Measurements from ENCODE around the gene CRTC2. TPM values are rescaled to one million over a fixed set of nuclear protein-coding genes. Genes with fewer than 3 reads are reported as not detected.

Gene CRTC2
- total RNA-seq, 1 donor from 2014 or later = 41.9 TPM

DNA sequence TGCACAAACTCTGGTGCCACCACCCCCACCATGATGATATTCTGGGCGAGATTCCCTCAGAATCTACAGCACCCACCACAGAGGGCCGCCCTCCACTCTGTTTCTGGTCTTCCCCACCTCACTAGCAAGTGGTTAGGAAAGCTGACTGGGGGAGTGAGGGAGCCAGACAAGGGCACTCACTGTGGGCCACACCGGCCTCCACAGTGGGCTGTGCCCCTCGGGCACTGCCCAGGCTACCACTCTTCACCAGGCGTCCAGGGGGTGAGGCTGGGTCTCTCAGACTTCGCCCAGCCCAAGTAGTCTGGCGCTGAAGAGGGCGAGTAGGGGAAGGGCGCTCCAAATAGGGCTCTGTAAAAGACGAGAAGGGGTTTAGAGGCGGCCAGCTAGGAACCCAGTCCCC lies 24.5 kb downstream of the CRTC2 start:
- no peak overlapping the region for H3K27ac Mint-ChIP-seq
- H3K4me1 Mint-ChIP-seq (ENCODE audit: low read depth) = no peaks in the 10 kb centered on the region
- H3K9me3 Mint-ChIP-seq (ENCODE audit: low read depth) = no peaks in the 10 kb centered on the region
- TF ChIP-seq, protein P1, sequence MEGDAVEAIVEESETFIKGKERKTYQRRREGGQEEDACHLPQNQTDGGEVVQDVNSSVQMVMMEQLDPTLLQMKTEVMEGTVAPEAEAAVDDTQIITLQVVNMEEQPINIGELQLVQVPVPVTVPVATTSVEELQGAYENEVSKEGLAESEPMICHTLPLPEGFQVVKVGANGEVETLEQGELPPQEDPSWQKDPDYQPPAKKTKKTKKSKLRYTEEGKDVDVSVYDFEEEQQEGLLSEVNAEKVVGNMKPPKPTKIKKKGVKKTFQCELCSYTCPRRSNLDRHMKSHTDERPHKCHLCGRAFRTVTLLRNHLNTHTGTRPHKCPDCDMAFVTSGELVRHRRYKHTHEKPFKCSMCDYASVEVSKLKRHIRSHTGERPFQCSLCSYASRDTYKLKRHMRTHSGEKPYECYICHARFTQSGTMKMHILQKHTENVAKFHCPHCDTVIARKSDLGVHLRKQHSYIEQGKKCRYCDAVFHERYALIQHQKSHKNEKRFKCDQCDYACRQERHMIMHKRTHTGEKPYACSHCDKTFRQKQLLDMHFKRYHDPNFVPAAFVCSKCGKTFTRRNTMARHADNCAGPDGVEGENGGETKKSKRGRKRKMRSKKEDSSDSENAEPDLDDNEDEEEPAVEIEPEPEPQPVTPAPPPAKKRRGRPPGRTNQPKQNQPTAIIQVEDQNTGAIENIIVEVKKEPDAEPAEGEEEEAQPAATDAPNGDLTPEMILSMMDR (IDR thresholded peaks at IDR 0.05; ENCODE audit: unreplicated experiment) = no peak
- peaks cover 6% of the 10 kb centered on the region for H3K36me3 Mint-ChIP-seq (ENCODE audit: insufficient read depth)
- DNase-seq (ENCODE audit: low spot score, unreplicated experiment) = no peak
- H3K27me3 Mint-ChIP-seq = no peaks in the 10 kb centered on the region
- no peak overlapping the region for H3K4me3 Mint-ChIP-seq (ENCODE audit: low read depth)

DNA sequence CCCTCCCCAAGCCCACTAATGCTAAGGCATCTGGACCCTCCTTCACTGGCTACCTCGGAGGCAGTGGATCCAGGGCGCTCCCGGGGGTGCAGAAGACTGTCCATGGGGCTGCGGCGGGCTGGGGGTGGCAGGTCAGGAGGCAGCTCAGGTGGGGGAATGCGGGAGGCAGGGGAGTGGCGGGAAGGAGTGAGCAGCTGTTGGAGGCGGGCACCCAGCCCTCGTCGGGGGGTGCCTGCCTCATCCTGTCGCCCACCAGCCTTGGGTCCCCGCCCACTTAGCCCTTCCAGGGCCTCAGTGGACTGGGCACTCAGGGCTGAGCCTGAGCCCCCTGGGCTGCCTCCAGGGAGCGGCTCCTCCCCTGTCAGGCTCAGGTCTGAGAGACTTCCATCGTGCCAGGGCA lies 25.0 kb downstream of the CRTC2 start:
- Mint-ChIP-seq H3K27ac (no peak overlapping the region), H3K4me1 (ENCODE audit: low read depth) (no peaks in the 10 kb centered on the region), H3K27me3 (no peaks in the 10 kb centered on the region), H3K36me3 (ENCODE audit: insufficient read depth) (peaks cover 6% of the 10 kb centered on the region), H3K9me3 (ENCODE audit: low read depth) (no peaks in the 10 kb centered on the region), H3K4me3 (ENCODE audit: low read depth) (no peak overlapping the region)
- TF ChIP-seq, protein P1 (IDR thresholded peaks at IDR 0.05; ENCODE audit: unreplicated experiment) = no peak
- DNase-seq (ENCODE audit: low spot score, unreplicated experiment) = no peak

DNA sequence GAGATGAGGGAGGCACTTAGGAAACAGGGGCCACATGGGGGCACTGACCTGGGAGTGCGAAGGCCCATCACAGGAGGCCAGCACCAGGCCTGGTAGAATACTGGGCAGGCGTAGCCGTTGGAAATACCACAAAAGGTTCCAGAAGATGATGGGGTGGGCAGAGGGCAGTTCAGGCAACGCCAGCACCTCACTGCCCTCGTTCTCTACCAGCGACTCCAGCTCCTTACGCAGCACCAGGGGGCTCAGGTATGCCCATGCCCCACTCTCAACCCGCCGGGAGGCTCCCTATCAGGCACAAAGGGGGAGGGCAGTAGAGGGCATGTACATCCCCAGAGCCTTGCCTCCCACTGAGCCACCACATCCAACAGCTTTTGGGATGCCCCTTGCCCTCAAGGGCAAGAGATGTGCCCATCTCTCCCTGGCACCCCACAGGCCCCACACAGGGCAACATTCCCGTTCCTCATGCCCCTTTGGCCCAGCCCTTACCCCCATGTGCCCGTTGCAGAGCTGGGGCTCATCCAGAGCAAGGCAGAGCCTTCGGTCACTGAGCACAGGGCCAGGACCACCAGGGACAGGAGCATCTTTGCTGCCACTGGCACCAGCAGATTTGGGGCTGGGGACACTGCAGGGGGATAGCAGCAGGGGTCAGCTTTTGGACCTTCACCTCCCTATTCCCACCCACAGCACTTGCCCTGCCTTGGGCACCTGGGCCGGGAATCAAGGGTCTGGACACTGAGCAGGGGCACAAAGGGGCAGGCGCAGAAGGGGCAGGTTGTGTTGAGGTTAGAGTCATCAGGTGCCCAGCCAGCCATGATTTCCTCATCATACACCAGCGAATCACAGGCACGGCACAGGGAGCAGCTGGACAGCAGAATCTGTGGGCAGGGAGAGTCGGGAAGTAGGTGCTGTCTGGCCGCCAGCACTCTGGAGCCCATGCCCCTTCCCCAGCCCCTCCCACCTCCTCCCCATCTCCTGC lies 26.0 kb downstream of the CRTC2 start:
- H3K9me3 Mint-ChIP-seq (ENCODE audit: low read depth) = no peaks in the 10 kb centered on the region
- DNase-seq (ENCODE audit: low spot score, unreplicated experiment) = no peak
- peaks cover 6% of the 10 kb centered on the region for H3K36me3 Mint-ChIP-seq (ENCODE audit: insufficient read depth)
- no peaks in the 10 kb centered on the region for H3K4me1 Mint-ChIP-seq (ENCODE audit: low read depth)
- H3K27me3 Mint-ChIP-seq = no peaks in the 10 kb centered on the region
- TF ChIP-seq, protein P1 (IDR thresholded peaks at IDR 0.05; ENCODE audit: unreplicated experiment) = no peak
- H3K27ac Mint-ChIP-seq = no peak overlapping the region
- no peak overlapping the region for H3K4me3 Mint-ChIP-seq (ENCODE audit: low read depth)

DNA sequence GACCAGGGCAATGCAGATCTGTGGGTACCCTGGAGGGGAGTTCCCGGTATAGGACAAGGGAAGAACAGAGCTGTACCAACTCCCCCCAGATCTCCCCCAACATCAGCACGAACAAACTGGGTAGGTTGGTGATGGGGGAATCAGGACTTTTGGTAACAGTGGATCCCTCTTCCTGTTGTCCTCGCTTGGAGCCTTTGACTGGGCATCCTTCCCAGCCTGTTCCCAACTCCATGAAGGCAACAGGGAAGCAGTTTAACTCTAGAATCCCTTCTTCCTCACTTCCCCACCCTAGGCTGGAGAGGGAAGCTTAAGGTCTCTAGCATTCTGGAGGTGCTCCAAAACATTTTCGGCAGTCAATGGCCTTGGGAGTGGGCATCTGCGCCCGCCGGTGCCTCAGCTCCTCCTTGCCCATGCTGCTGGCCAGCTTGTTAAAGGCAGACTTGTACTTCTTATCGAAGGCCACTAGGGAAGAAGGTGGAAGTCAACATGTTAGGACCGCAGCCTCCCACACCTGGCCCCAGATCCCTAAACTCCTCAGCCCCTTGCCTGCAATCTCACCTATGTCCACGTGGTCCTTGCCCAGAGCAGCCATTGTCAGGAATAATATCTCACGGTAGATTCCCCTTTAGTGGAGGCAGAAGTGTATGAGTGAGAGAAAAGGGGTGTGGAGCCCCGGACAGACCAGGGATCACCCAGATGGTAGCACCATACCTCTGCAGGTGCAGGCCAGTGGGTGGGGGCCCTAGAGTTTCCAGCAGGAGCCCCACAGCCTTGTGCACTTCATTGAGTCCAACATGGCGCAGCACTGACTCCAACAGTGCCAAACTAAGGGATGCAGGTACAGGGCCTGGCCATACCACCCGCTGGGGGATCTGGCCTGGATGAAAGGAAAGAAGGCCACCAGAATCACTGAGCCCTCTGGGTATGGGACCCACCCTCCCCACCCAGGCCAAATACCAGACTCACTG lies 28.1 kb downstream of the CRTC2 start:
- H3K36me3 Mint-ChIP-seq (ENCODE audit: insufficient read depth) = peaks cover 1% of the 10 kb centered on the region
- H3K27me3 Mint-ChIP-seq = no peaks in the 10 kb centered on the region
- H3K27ac Mint-ChIP-seq = no peak overlapping the region
- TF ChIP-seq, protein P1 (IDR thresholded peaks at IDR 0.05; ENCODE audit: unreplicated experiment) = no peak
- H3K4me1 Mint-ChIP-seq (ENCODE audit: low read depth) = no peaks in the 10 kb centered on the region
- H3K9me3 Mint-ChIP-seq (ENCODE audit: low read depth) = no peaks in the 10 kb centered on the region
- H3K4me3 Mint-ChIP-seq (ENCODE audit: low read depth) = no peak overlapping the region
- no peak for DNase-seq (ENCODE audit: low spot score, unreplicated experiment)

DNA sequence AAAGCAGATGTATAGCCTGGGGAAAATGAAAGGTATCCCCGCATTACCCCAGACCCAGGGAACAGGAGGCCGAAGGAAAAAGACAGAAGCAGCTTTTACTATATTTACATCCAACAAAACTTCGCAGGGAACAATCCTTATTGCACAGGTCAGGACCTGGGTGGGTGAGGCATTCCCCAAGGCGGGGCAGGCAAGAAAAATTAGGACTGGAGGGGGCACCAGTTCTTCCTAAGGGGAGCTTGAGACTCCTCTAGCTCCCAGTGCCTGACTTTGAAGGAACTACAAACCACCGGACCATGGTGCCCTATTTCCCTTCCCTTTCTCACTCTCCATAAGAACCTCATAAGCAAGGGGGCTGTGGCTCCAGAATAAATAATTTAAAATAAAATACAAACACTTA lies 29.0 kb downstream of the CRTC2 start:
- no peak for DNase-seq (ENCODE audit: low spot score, unreplicated experiment)
- Mint-ChIP-seq H3K36me3 (ENCODE audit: insufficient read depth) (peaks cover 1% of the 10 kb centered on the region), H3K4me1 (ENCODE audit: low read depth) (no peaks in the 10 kb centered on the region), H3K4me3 (ENCODE audit: low read depth) (no peak overlapping the region), H3K27ac (peak overlapping the region; percentile 25), H3K9me3 (ENCODE audit: low read depth) (no peaks in the 10 kb centered on the region), H3K27me3 (no peaks in the 10 kb centered on the region)
- TF ChIP-seq, protein P1 (IDR thresholded peaks at IDR 0.05; ENCODE audit: unreplicated experiment) = no peak
